ES-I3 (cell line): ENCODE data around the gene RSAD1.
"Not testable (repeated sequence)": the region's sequence is repeated elsewhere in the genome, so short reads cannot be mapped to it uniquely, and the experiment has no call there.

Experiments
- H3K36me3 ChIP-seq: 2 replicates; pipeline ENCODE4 v1.6.1; 2013; ENCODE audit warnings: mild to moderate bottlenecking, low read length, control low read depth, moderate library complexity; ENCODE audit not compliant: insufficient read depth
- H3K4me1 ChIP-seq: 2 replicates; pipeline ENCODE4 v1.6.1; 2013; ENCODE audit warnings: mild to moderate bottlenecking, control low read depth, low read length; ENCODE audit not compliant: insufficient read depth
- H3K9ac ChIP-seq: 2 replicates; pipeline ENCODE4 v1.6.1; 2013; ENCODE audit warnings: low read depth, mild to moderate bottlenecking, low read length, moderate library complexity
- H3K9me3 ChIP-seq: 2 replicates; pipeline ENCODE4 v1.6.1; 2013; ENCODE audit warnings: mild to moderate bottlenecking, low read length, moderate library complexity; ENCODE audit not compliant: control insufficient read depth, insufficient read depth

RSAD1 gene

GRCh38 chr17:50464736-50465135, 13.9 kb upstream of the RSAD1 start:
- H3K36me3 ChIP-seq, result no peaks in the 10 kb centered on the region
- peaks cover 12% of the 10 kb centered on the region; the same call in 1 of the 2 replicates for H3K4me1 ChIP-seq
- H3K9me3 ChIP-seq, result no peaks in the 10 kb centered on the region
- H3K9ac ChIP-seq, result no peak overlapping the region

- peaks cover 12% of the 10 kb centered on the region; the same call in 1 of the 2 replicates for H3K4me1 ChIP-seq
- no peak overlapping the region for H3K9ac ChIP-seq
- no peaks in the 10 kb centered on the region for H3K9me3 ChIP-seq
- H3K36me3 ChIP-seq, result no peaks in the 10 kb centered on the region
These were observed 13.5 kb upstream of the RSAD1 start for GRCh38 chr17:50465171-50465570.

GRCh38 chr17:50465635-50466034, 13.0 kb upstream of the RSAD1 start:
- Histone ChIP-seq H3K9me3 (no peaks in the 10 kb centered on the region), H3K9ac (no peak overlapping the region), H3K36me3 (no peaks in the 10 kb centered on the region), H3K4me1 (peaks cover 12% of the 10 kb centered on the region; the same call in 1 of the 2 replicates)

GRCh38 chr17:50466371-50467113, 12.1 kb upstream of the RSAD1 start:
- H3K36me3 ChIP-seq, result no peaks in the 10 kb centered on the region
- no peak overlapping the region for H3K9ac ChIP-seq
- peaks cover 12% of the 10 kb centered on the region; the same call in 1 of the 2 replicates for H3K4me1 ChIP-seq
- H3K9me3 ChIP-seq, result no peaks in the 10 kb centered on the region

- H3K9ac ChIP-seq, result no peak overlapping the region
- H3K4me1 ChIP-seq, result peaks cover 12% of the 10 kb centered on the region; the same call in 1 of the 2 replicates
These were observed 11.4 kb upstream of the RSAD1 start for GRCh38 chr17:50467114-50467854.

GRCh38 chr17:50467855-50468303, 10.8 kb upstream of the RSAD1 start:
- H3K9ac ChIP-seq, result no peak overlapping the region
- no peaks in the 10 kb centered on the region for H3K36me3 ChIP-seq
- H3K4me1 ChIP-seq, result peaks cover 12% of the 10 kb centered on the region; the same call in 1 of the 2 replicates
- H3K9me3 ChIP-seq, result no peaks in the 10 kb centered on the region

More at GRCh38 chr17:50467114-50467854, 11.4 kb upstream of the RSAD1 start:
- Histone ChIP-seq H3K36me3 (no peaks in the 10 kb centered on the region), H3K9me3 (no peaks in the 10 kb centered on the region)

- Histone ChIP-seq H3K4me1 (peaks cover 12% of the 10 kb centered on the region; the same call in 1 of the 2 replicates), H3K36me3 (no peaks in the 10 kb centered on the region), H3K9me3 (no peaks in the 10 kb centered on the region), H3K9ac (peak within 1 kb of the TSS; percentile 38; the same call in 1 of the 2 replicates)
These were observed 10.1 kb upstream of the RSAD1 start, which contains the start of gene CHAD for GRCh38 chr17:50468304-50469207. TSS of gene CHAD (minus strand) at chr17:50468880. CDS start at chr17:50468813, 67 bp downstream.

GRCh38 chr17:50469208-50469605, 9.5 kb upstream of the RSAD1 start:
- H3K9ac ChIP-seq, result peak overlapping the region; percentile 38; the same call in 1 of the 2 replicates
- H3K4me1 ChIP-seq, result peaks cover 12% of the 10 kb centered on the region; the same call in 1 of the 2 replicates
- no peaks in the 10 kb centered on the region for H3K36me3 ChIP-seq
- no peaks in the 10 kb centered on the region for H3K9me3 ChIP-seq

GRCh38 chr17:50469671-50470305, 8.9 kb upstream of the RSAD1 start:
- H3K9me3 ChIP-seq, result no peaks in the 10 kb centered on the region
- H3K36me3 ChIP-seq, result no peaks in the 10 kb centered on the region
- H3K9ac ChIP-seq, result no peak overlapping the region
- H3K4me1 ChIP-seq, result peaks cover 12% of the 10 kb centered on the region; the same call in 1 of the 2 replicates

- H3K4me1 ChIP-seq, result peaks cover 12% of the 10 kb centered on the region; the same call in 1 of the 2 replicates
- H3K36me3 ChIP-seq, result no peaks in the 10 kb centered on the region
- no peak overlapping the region for H3K9ac ChIP-seq
- no peaks in the 10 kb centered on the region for H3K9me3 ChIP-seq
These were observed 8.2 kb upstream of the RSAD1 start for GRCh38 chr17:50470426-50470825.

GRCh38 chr17:50471009-50471905, 7.4 kb upstream of the RSAD1 start:
- Histone ChIP-seq H3K9ac (no peak overlapping the region), H3K9me3 (no peaks in the 10 kb centered on the region), H3K36me3 (no peaks in the 10 kb centered on the region), H3K4me1 (peaks cover 12% of the 10 kb centered on the region; the same call in 1 of the 2 replicates)

- H3K36me3 ChIP-seq, result no peaks in the 10 kb centered on the region
- peaks cover 10% of the 10 kb centered on the region; the same call in 1 of the 2 replicates for H3K4me1 ChIP-seq
- H3K9me3 ChIP-seq, result no peaks in the 10 kb centered on the region
- H3K9ac ChIP-seq, result no peak overlapping the region
These were observed 6.4 kb upstream of the RSAD1 start for GRCh38 chr17:50472286-50472685.

- not testable (repeated sequence) for H3K36me3 ChIP-seq, H3K4me1 ChIP-seq, H3K9ac ChIP-seq, H3K9me3 ChIP-seq
These were observed 5.9 kb upstream of the RSAD1 start for GRCh38 chr17:50472761-50473161.
